Large intestine (tissue), 3 donors: Measurements from ENCODE around the gene HTR1D. TPM values are rescaled to one million over a fixed set of nuclear protein-coding genes. Genes with fewer than 3 reads are reported as not detected.
"Not testable (repeated sequence)": the region's sequence is repeated elsewhere in the genome, so short reads cannot be mapped to it uniquely, and the experiment has no call there.

ENCODE experiments used
- DNase-seq, 2 donors: peaks; one replicate each; pipeline versions ENCODE4 v3.0.0 to v3.0.0-alpha.2; 2013
- H3K27ac ChIP-seq: one replicate; pipeline ENCODE4 v1.5.1; 2013; ENCODE audit warnings: low read length
- H3K27me3 ChIP-seq: 2 replicates; pipeline ENCODE4 v1.6.1; 2013; ENCODE audit warnings: low read length; ENCODE audit not compliant: control insufficient read depth, insufficient read depth
- H3K36me3 ChIP-seq: 2 replicates; pipeline ENCODE4 v1.6.1; 2013; ENCODE audit warnings: low read length; ENCODE audit not compliant: control insufficient read depth, insufficient read depth
- H3K4me1 ChIP-seq: one replicate; pipeline ENCODE4 v1.6.1; 2013; ENCODE audit warnings: low read length; ENCODE audit not compliant: control insufficient read depth, insufficient read depth
- H3K4me3 ChIP-seq: one replicate; pipeline ENCODE4 v1.5.1; 2013; ENCODE audit warnings: low read length
- H3K9me3 ChIP-seq: one replicate; pipeline ENCODE4 v1.6.1; 2013; ENCODE audit warnings: mild to moderate bottlenecking, low read depth, low read length, moderate library complexity; ENCODE audit not compliant: control insufficient read depth
- WGBS: methylation state at CpG from one replicate; pipeline ENCODE4 v1.1.5; 2013; ENCODE audit warnings: low lambda C conversion rate; ENCODE audit not compliant: insufficient coverage; 5-methylcytosine and 5-hydroxymethylcytosine counted together
- polyA plus RNA-seq: library from polyadenylated mRNA; unstranded; fragments of 120-200 nt; gene quantifications from one replicate; pipeline ENCODE4 v1.2.1, GENCODE V29; 2013

The HTR1D gene
- polyA plus RNA-seq, 1 donor = 0.46 TPM

DNA sequence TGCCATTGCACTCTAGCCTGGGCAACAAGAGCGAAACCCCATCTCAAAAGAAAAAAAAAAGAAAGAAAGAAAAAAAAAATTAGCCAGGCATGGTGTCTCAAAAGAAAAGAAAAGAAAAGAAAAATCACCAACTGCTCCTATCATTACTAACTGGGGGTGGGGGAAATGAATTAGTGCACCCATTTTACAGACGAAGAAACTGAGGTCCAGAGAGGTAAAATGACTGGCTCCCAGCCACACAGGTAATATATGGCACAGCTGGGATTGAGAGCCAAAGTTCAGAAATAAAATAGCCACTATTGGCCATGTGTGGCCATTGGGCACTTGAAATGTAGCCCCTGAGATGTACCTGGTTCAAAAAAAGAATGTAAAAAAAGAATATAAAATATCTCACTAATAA lies 8.8 kb downstream of the HTR1D start:
- 86% methylated on average over 1 of the region's 2 CpGs for WGBS
- DNase-seq = no peak
- Histone ChIP-seq H3K36me3 (no peaks in the 10 kb centered on the region), H3K4me3 (no peak overlapping the region), H3K4me1 (no peaks in the 10 kb centered on the region), H3K9me3 (no peaks in the 10 kb centered on the region), H3K27ac (no peak overlapping the region), H3K27me3 (peaks cover 12% of the 10 kb centered on the region)

DNA sequence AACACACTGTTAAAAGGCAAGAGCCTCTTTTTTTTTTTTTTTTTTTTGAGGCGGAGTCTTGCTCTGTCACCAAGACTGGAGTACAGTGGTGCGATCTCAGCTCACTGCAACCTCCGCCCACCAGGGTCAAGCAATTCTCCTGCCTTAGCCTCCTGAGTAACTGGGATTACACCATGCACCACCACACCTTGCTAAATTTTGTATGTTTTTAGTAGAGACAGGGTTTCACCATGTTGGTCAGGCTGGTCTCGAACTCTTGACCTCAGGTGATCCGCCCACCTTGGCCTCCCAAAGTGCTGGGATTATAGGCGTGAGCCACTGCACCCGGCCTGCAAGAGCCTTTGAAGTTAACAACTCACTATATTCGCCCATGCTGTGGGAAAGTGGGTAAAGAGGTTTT lies 9.6 kb downstream of the HTR1D start:
- peaks cover 12% of the 10 kb centered on the region for H3K27me3 ChIP-seq
- not testable (repeated sequence) for H3K9me3 ChIP-seq, H3K4me1 ChIP-seq, H3K27ac ChIP-seq, H3K4me3 ChIP-seq, DNase-seq, H3K36me3 ChIP-seq
- no CpG with 5 or more reads among the region's 8 CpGs for WGBS

DNA sequence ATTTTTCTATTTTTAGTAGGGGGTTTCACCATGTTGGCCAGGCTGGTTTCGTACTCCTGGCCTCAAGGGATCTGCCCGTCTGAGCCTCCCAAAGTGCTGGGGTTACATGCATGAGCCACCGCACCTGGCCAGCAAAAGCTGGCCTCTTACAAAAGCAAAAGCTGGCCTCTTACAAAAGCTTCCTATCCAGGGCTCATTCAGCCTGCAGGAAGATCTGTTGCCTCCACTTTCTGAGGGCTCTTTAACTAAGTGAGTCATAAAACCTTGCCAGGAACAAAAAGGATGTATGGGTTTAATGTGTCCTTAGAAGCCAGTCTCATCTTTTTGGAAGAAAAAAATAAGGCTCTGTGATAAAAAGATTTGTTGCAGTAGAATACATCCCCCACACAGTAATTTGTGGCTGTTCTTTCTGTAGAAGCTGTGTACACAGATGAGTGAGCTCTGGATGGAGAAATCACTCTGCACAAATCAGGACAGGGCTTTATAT lies 15.0 kb downstream of the HTR1D start:
- Histone ChIP-seq H3K4me3 (no peak overlapping the region), H3K36me3 (no peaks in the 10 kb centered on the region), H3K4me1 (no peaks in the 10 kb centered on the region), H3K27me3 (no peaks in the 10 kb centered on the region), H3K9me3 (no peaks in the 10 kb centered on the region), H3K27ac (no peak overlapping the region)
- DNase-seq = no peak
- no CpG with 5 or more reads among the region's 3 CpGs for WGBS

DNA sequence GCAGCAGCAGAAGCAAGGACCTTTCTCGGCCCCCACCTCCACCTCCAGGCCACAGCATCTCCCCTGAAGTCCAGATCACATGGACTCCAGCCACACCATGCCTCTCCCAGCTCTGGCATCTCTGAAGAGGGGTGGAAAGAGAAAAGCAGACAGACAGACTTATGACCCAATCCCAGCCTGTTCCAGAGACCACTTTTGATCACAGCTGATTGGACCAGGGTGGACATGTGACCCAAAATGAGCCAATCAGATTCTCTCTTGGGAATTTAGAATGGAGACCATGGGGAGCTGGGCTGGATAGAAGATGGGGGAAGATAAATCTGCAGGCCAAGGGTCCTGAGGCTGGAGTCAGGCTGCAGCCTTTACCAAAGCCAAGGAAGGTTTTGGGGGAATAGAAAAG lies 16.4 kb downstream of the HTR1D start:
- Histone ChIP-seq H3K4me3 (no peak overlapping the region), H3K27me3 (no peaks in the 10 kb centered on the region), H3K27ac (no peak overlapping the region), H3K9me3 (no peaks in the 10 kb centered on the region), H3K36me3 (no peaks in the 10 kb centered on the region), H3K4me1 (no peaks in the 10 kb centered on the region)
- no CpG with 5 or more reads among the region's 1 CpG for WGBS
- DNase-seq = no peak

DNA sequence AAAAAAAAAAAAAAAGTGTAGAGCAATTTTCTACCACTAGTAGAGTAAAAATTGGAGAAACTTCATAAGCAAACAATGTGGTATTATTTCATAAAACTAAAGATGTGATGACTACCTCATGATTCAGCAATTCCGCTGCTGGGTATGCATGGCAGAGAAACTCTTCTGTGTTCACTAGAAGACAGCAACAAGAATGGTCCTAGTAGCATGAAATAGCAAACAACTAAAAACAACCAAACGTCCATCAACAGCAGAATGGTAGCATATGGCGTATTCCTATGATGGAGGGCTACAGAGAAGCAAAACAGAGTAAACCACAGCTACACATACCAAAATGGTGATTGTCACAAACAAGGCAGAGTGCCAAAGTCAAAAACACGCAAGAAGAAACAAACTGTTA lies 18.9 kb downstream of the HTR1D start:
- no peak for DNase-seq
- no peak overlapping the region for H3K4me3 ChIP-seq
- H3K4me1 ChIP-seq = no peaks in the 10 kb centered on the region
- no peaks in the 10 kb centered on the region for H3K27me3 ChIP-seq
- 91% methylated on average over 2 of the region's 4 CpGs for WGBS
- no peaks in the 10 kb centered on the region for H3K9me3 ChIP-seq
- no peaks in the 10 kb centered on the region for H3K36me3 ChIP-seq
- no peak overlapping the region for H3K27ac ChIP-seq

DNA sequence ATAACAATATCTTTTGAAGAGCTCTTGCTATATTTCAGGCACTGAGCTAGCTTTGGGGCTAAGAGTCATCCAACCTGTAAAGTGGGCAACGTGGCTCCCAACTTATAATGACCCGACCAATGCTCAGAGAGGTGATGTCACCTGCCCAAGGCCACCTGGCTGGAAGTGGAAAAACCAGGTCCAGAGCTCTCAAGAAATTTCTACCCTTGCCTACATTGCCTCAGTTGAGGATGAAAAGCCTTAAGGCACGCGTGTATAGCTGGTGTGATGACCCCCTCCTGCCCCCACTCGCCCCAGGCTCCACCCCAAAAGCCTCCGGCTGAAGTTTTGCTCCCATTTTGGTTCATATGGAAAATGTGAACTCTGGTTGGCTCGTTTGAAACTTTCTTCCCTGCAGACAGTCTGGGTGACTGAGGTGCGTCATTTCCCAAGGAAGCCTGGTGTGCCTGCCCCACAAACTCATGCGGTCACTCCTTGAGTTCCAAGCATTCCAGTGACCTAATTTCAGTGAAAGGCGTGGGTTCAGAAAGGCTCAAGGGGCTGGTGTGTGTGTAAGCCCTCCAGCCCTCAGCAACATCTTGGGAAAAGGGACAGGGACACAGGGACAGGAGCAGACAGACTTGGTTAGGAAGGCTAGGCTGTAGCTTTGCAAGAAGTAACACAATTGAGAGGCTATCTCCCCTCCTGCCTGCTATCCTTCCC lies 20.5 kb downstream of the HTR1D start:
- no peak for DNase-seq
- no peaks in the 10 kb centered on the region for H3K36me3 ChIP-seq
- H3K4me1 ChIP-seq = no peaks in the 10 kb centered on the region
- no peaks in the 10 kb centered on the region for H3K27me3 ChIP-seq
- no peak overlapping the region for H3K4me3 ChIP-seq
- no CpG with 5 or more reads among the region's 10 CpGs for WGBS
- H3K9me3 ChIP-seq = no peaks in the 10 kb centered on the region
- H3K27ac ChIP-seq = no peak overlapping the region

DNA sequence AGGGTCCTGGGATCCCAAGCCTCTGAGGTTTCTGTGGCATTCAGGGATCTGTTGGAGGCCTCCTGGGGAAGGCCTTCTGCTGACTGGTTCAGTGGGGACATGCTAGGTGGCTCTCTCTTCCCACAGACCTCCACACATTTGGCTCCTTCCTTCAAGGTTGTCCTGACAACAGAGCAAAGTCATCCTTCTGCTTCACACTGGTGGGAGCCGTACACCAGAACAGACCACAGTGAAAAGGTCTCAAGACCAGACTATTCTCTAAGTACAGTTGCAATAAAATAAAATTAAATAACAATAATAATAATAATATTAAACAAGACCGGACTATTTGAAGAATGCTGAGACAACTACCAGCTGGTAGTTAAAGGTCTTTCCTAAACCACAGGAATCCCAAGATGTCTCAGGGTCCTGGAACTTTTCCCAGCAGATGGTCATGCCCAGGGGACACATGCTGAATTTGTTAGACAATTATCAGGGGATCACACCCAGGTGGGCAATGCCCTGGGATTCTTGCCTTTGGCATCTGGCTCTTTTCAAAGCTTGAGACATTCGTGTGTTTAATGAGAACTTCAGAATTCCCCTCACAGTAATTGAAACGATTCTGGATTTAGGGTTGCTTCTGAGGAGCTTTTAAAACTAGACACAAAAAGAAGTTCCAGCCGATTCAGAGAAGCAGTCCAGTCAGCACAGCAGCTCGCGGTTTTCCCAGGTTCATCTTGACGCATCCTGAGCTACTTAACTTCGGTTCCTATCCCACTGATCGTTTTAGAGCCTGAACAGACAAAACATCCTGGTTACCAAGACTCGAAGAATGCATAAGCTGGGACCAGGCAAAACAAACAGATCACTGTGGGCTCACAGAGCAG lies 22.9 kb downstream of the HTR1D start:
- no peaks in the 10 kb centered on the region for H3K9me3 ChIP-seq
- no peak for DNase-seq
- H3K27me3 ChIP-seq = no peaks in the 10 kb centered on the region
- no peaks in the 10 kb centered on the region for H3K36me3 ChIP-seq
- H3K27ac ChIP-seq = no peak overlapping the region
- WGBS = 67% methylated on average over 1 of the region's 11 CpGs
- no peak overlapping the region for H3K4me3 ChIP-seq
- H3K4me1 ChIP-seq = no peaks in the 10 kb centered on the region

DNA sequence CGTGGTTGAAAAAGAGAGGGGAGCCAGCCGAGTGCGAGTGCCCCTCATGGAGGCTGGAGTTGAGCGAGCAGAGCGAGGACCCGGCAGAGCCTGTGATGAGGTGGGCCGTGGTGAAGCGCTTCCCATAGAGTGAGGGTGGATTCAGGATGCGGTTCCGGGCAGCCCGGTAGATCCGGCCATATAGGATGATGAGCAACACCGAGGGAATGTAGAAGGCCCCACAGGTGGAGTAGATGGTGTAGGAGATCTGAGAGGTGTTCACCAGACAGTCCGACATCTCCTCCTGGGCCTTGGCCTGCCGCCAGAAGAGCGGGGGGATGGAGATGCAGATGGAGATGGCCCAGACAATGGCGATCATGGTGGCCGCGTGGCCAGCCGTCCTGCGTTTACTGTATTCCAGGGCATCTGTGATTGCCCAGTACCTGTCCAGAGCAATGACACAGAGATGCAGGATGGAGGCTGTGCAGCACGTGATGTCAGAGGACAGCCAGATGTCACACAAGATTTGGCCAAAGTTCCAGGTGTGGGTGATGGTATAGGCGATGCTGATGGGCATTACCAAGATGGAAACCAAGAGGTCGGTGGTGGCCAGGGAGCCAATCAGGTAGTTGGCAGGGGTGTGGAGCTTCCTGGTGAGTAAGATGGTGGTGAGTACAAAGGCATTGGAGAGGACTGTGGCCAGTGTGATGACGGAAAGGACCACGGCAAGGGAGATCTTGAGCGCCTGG lies 23.7 kb downstream of the HTR1D start:
- WGBS = 96% methylated on average over 3 of the region's 27 CpGs
- Histone ChIP-seq H3K4me3 (no peak overlapping the region), H3K27ac (no peak overlapping the region), H3K4me1 (no peaks in the 10 kb centered on the region), H3K36me3 (no peaks in the 10 kb centered on the region), H3K9me3 (no peaks in the 10 kb centered on the region), H3K27me3 (no peaks in the 10 kb centered on the region)
- no peak for DNase-seq

DNA sequence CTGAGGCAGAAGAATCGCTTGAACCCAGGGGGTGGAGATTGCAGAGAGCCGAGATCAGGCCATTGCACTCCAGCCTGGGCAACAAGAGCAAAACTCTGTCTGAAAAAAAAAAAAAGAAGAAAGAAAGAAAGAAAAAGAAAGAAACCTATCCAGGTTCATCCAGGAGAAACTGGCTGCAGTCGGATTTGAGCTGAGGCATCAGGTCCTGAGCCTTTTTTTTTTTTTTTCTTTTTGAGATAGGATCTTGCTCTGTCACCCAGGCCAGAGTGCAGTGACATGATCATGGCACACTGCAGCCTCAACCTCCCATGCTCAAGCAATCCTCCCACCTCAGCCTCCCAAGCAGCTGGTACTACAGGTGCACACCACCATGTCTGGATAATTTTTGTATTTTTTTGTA lies 26.1 kb downstream of the HTR1D start:
- no peaks in the 10 kb centered on the region for H3K36me3 ChIP-seq
- H3K27ac ChIP-seq = no peak overlapping the region
- WGBS = no CpG with 5 or more reads among the region's 3 CpGs

DNA sequence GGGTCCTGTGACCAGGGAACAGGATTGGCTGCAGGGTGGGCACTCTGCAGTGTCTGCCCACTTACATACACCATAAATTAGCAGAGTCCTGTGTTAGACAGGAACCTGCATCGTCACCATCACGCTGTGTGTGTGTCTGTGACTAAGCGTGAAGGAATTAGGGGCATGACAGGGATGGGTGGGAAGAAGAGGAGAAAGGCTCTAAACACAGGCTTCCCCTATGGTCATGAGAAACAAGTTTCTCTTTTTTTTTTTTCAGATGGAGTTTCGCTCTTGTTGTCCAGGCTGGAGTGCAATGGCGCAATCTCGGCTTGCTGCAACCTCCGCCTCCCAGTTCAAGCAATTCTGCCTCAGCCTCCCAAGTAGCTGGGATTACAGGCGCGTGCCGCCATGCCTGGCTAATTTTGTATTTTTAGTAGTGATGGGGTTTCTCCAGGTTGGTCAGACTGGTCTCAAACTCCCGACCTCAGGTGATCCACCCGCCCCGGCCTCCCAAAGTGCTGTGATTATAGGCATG lies 28.3 kb downstream of the HTR1D start:
- not testable (repeated sequence) for H3K4me3 ChIP-seq, H3K36me3 ChIP-seq, H3K9me3 ChIP-seq, H3K27me3 ChIP-seq
- H3K4me1 ChIP-seq = peaks cover 11% of the 10 kb centered on the region
- peak overlapping the region; percentile 66 for H3K27ac ChIP-seq
- WGBS = 100% methylated on average over 1 of the region's 13 CpGs
- DNase-seq = peak; percentile 32 to 58

More for the DNA sequence above, 26.1 kb downstream of the HTR1D start:
- no peaks in the 10 kb centered on the region for H3K9me3 ChIP-seq
- peaks cover 11% of the 10 kb centered on the region for H3K4me1 ChIP-seq
- no peaks in the 10 kb centered on the region for H3K27me3 ChIP-seq
- H3K4me3 ChIP-seq = no peak overlapping the region
- DNase-seq = no peak
